Measurements from ENCODE around the gene TMEM242. TPM values are rescaled to one million over a fixed set of nuclear protein-coding genes. Genes with fewer than 3 reads are reported as not detected.

TMEM242 gene
- total and polyA plus RNA-seq, 2 experiments from 2014 or later: 6.4 to 14.5 TPM

GRCh38 chr6:157366648-157367047 lies 43.3 kb upstream of the TMEM242 start:
- TF ChIP-seq EZH2 (IDR thresholded peaks at IDR 0.05; ENCODE audit: insufficient read depth, poor library complexity, severe bottlenecking) (no peak), EZH2phosphoT487 (IDR thresholded peaks at IDR 0.05; ENCODE audit: insufficient read depth, low read depth) (no peak)
- Histone ChIP-seq H3K27ac (no peak overlapping the region), H3F3A (ENCODE audit: insufficient read depth) (no peaks in the 10 kb centered on the region), H3K36me3 (ENCODE audit: low read depth) (no peaks in the 10 kb centered on the region), H3K4me3 (no peak overlapping the region), H4K20me1 (ENCODE audit: insufficient read depth) (no peaks in the 10 kb centered on the region), H3K4me1 (ENCODE audit: insufficient read depth) (0 out of 2 replicates have a peak, but pooled peaks cover 3% of the 10 kb centered on the region), H2AFZ (no peak overlapping the region), H3K9ac (no peak overlapping the region), H3K9me3 (ENCODE audit: low read depth) (no peaks in the 10 kb centered on the region), H3K9me2 (ENCODE audit: insufficient read depth) (no peaks in the 10 kb centered on the region), H3K79me2 (ENCODE audit: insufficient read depth) (no peaks in the 10 kb centered on the region), H3K27me3 (replicated peaks; ENCODE audit: insufficient read depth) (no peaks in the 10 kb centered on the region), H3K4me2 (ENCODE audit: unreplicated experiment) (no peak overlapping the region)
- 65 to 67% methylated on average over 11 of the region's 11 CpGs for WGBS, 2 experiments (ENCODE audit: low coverage in 1 of 2, low lambda C conversion rate in 2 of 2, missing lambda C conversion rate in 2 of 2)
- DNase-seq: no peak
- in situ Hi-C loops (cut with MboI): no loop called here

- Histone ChIP-seq H3K4me1 (ENCODE audit: insufficient read depth) (0 out of 2 replicates have a peak, but pooled peaks cover 3% of the 10 kb centered on the region), H3K36me3 (ENCODE audit: low read depth) (no peaks in the 10 kb centered on the region), H3K27me3 (replicated peaks; ENCODE audit: insufficient read depth) (no peaks in the 10 kb centered on the region), H3K4me2 (ENCODE audit: unreplicated experiment) (no peak overlapping the region), H4K20me1 (ENCODE audit: insufficient read depth) (no peaks in the 10 kb centered on the region), H3K79me2 (ENCODE audit: insufficient read depth) (no peaks in the 10 kb centered on the region), H3K9ac (no peak overlapping the region), H3F3A (ENCODE audit: insufficient read depth) (no peaks in the 10 kb centered on the region), H3K9me3 (ENCODE audit: low read depth) (no peaks in the 10 kb centered on the region), H2AFZ (no peak overlapping the region), H3K4me3 (no peak overlapping the region), H3K27ac (no peak overlapping the region), H3K9me2 (ENCODE audit: insufficient read depth) (no peaks in the 10 kb centered on the region)
- in situ Hi-C loops (cut with MboI): no loop called here
- 95 to 100% methylated on average over 1 of the region's 1 CpG for WGBS, 2 experiments (ENCODE audit: low coverage in 1 of 2, low lambda C conversion rate in 2 of 2, missing lambda C conversion rate in 2 of 2)
- peak; percentile 49 for DNase-seq
- no peak for TF ChIP-seq EZH2 (IDR thresholded peaks at IDR 0.05; ENCODE audit: insufficient read depth, poor library complexity, severe bottlenecking)
- TF ChIP-seq EZH2phosphoT487 (IDR thresholded peaks at IDR 0.05; ENCODE audit: insufficient read depth, low read depth): no peak
Observed at GRCh38 chr6:157364705-157365104, 41.4 kb upstream of the TMEM242 start.

- Histone ChIP-seq H3K27ac (no peak overlapping the region), H3K36me3 (ENCODE audit: low read depth) (no peaks in the 10 kb centered on the region), H3K9me3 (ENCODE audit: low read depth) (no peaks in the 10 kb centered on the region), H3K4me1 (ENCODE audit: insufficient read depth) (0 out of 2 replicates have a peak, but pooled peaks cover 3% of the 10 kb centered on the region), H4K20me1 (ENCODE audit: insufficient read depth) (no peaks in the 10 kb centered on the region), H3K4me2 (ENCODE audit: unreplicated experiment) (no peak overlapping the region), H3K9me2 (ENCODE audit: insufficient read depth) (no peaks in the 10 kb centered on the region), H2AFZ (no peak overlapping the region), H3K79me2 (ENCODE audit: insufficient read depth) (no peaks in the 10 kb centered on the region), H3K9ac (no peak overlapping the region), H3F3A (ENCODE audit: insufficient read depth) (no peaks in the 10 kb centered on the region), H3K4me3 (no peak overlapping the region), H3K27me3 (replicated peaks; ENCODE audit: insufficient read depth) (no peaks in the 10 kb centered on the region)
- in situ Hi-C loops (cut with MboI): no loop called here
- WGBS, 2 experiments (ENCODE audit: low coverage in 1 of 2, low lambda C conversion rate in 2 of 2, missing lambda C conversion rate in 2 of 2): 36 to 44% methylated on average over 3 of the region's 3 CpGs
- TF ChIP-seq EZH2phosphoT487 (IDR thresholded peaks at IDR 0.05; ENCODE audit: insufficient read depth, low read depth): no peak
- no peak for TF ChIP-seq EZH2 (IDR thresholded peaks at IDR 0.05; ENCODE audit: insufficient read depth, poor library complexity, severe bottlenecking)
- DNase-seq: no peak
Observed at GRCh38 chr6:157361886-157362285, 38.6 kb upstream of the TMEM242 start.

- no peak overlapping the region for H2AFZ ChIP-seq
- no peak for DNase-seq
- no peaks in the 10 kb centered on the region for H3F3A ChIP-seq (ENCODE audit: insufficient read depth)
- H3K9me2 ChIP-seq (ENCODE audit: insufficient read depth): no peaks in the 10 kb centered on the region
- H3K4me1 ChIP-seq (ENCODE audit: insufficient read depth): no peaks in the 10 kb centered on the region
- no peaks in the 10 kb centered on the region for H3K36me3 ChIP-seq (ENCODE audit: low read depth)
- H3K79me2 ChIP-seq (ENCODE audit: insufficient read depth): no peaks in the 10 kb centered on the region
- TF ChIP-seq EZH2phosphoT487 (IDR thresholded peaks at IDR 0.05; ENCODE audit: insufficient read depth, low read depth) (no peak), EZH2 (IDR thresholded peaks at IDR 0.05; ENCODE audit: insufficient read depth, poor library complexity, severe bottlenecking) (no peak)
- no peak overlapping the region for H3K27ac ChIP-seq
- no peaks in the 10 kb centered on the region for H4K20me1 ChIP-seq (ENCODE audit: insufficient read depth)
- no peaks in the 10 kb centered on the region for H3K9me3 ChIP-seq (ENCODE audit: low read depth)
- no peak overlapping the region for H3K9ac ChIP-seq
- H3K27me3 ChIP-seq (replicated peaks; ENCODE audit: insufficient read depth): peaks cover 2% of the 10 kb centered on the region; the same call in 1 of the 2 replicates
- H3K4me3 ChIP-seq: no peak overlapping the region
- no peak overlapping the region for H3K4me2 ChIP-seq (ENCODE audit: unreplicated experiment)
- in situ Hi-C loops (cut with MboI): no loop called here
- WGBS, 2 experiments (ENCODE audit: low coverage in 1 of 2, low lambda C conversion rate in 2 of 2, missing lambda C conversion rate in 2 of 2): 66 to 69% methylated on average over 8 of the region's 8 CpGs
Observed at GRCh38 chr6:157358287-157358686, 35.0 kb upstream of the TMEM242 start.

- DNase-seq: peak; percentile 25
- Histone ChIP-seq H3K9me2 (ENCODE audit: insufficient read depth) (no peaks in the 10 kb centered on the region), H3F3A (ENCODE audit: insufficient read depth) (no peaks in the 10 kb centered on the region), H4K20me1 (ENCODE audit: insufficient read depth) (no peaks in the 10 kb centered on the region), H3K9ac (no peak overlapping the region), H3K4me2 (ENCODE audit: unreplicated experiment) (no peak overlapping the region), H2AFZ (no peak overlapping the region), H3K4me3 (no peak overlapping the region), H3K9me3 (ENCODE audit: low read depth) (no peaks in the 10 kb centered on the region), H3K27me3 (replicated peaks; ENCODE audit: insufficient read depth) (peaks cover 12% of the 10 kb centered on the region), H3K79me2 (ENCODE audit: insufficient read depth) (no peaks in the 10 kb centered on the region), H3K4me1 (ENCODE audit: insufficient read depth) (no peaks in the 10 kb centered on the region), H3K27ac (no peak overlapping the region), H3K36me3 (ENCODE audit: low read depth) (no peaks in the 10 kb centered on the region)
- WGBS, 2 experiments (ENCODE audit: low coverage in 1 of 2, low lambda C conversion rate in 2 of 2, missing lambda C conversion rate in 2 of 2): 45 to 62% methylated on average over 2 of the region's 2 CpGs
- in situ Hi-C loops (cut with MboI): no loop called here
- TF ChIP-seq EZH2 (IDR thresholded peaks at IDR 0.05; ENCODE audit: insufficient read depth, poor library complexity, severe bottlenecking) (no peak), EZH2phosphoT487 (IDR thresholded peaks at IDR 0.05; ENCODE audit: insufficient read depth, low read depth) (no peak)
Observed at GRCh38 chr6:157346373-157346772, 23.1 kb upstream of the TMEM242 start.
